T-helper 1 cell treated with Interleukin-12 subunit alpha and Interleukin-12 subunit beta and Interleukin-4 antibody, amounts not matched to agents 30 μg/mL and 1 μg/mL, for 36 hours (primary cell): ENCODE data around the gene LAMA2.
A peak's percentile ranks its signal among the peaks of the same experiment; 100 is the strongest.

Source experiments
- H3K27ac Mint-ChIP-seq: one replicate; pipeline ENCODE4 v1.8.0; 2021; ENCODE audit warnings: mild to moderate bottlenecking, mixed read lengths
- H3K27me3 Mint-ChIP-seq: one replicate; pipeline ENCODE4 v1.8.0; 2021; ENCODE audit warnings: low read depth, mixed read lengths
- H3K36me3 Mint-ChIP-seq: one replicate; pipeline ENCODE4 v1.8.0; 2021; ENCODE audit warnings: low read depth, mixed read lengths
- H3K4me1 Mint-ChIP-seq: one replicate; pipeline ENCODE4 v1.8.0; 2021; ENCODE audit warnings: low read depth, mixed read lengths
- H3K4me3 Mint-ChIP-seq: one replicate; pipeline ENCODE4 v1.8.0; 2021; ENCODE audit warnings: mild to moderate bottlenecking, moderate library complexity, mixed read lengths
- H3K9me3 Mint-ChIP-seq: one replicate; pipeline ENCODE4 v1.8.0; 2021; ENCODE audit warnings: mixed read lengths

The LAMA2 gene

GRCh38 chr6:129411092-129411491 is 528.2 kb downstream of the LAMA2 start:
- Mint-ChIP-seq H3K27me3 (no peaks in the 10 kb centered on the region), H3K36me3 (no peaks in the 10 kb centered on the region), H3K27ac (no peak overlapping the region), H3K4me3 (no peak overlapping the region), H3K9me3 (peaks cover 7% of the 10 kb centered on the region), H3K4me1 (no peaks in the 10 kb centered on the region)

- Mint-ChIP-seq H3K27me3 (no peaks in the 10 kb centered on the region), H3K9me3 (no peaks in the 10 kb centered on the region), H3K36me3 (no peaks in the 10 kb centered on the region), H3K4me3 (no peak overlapping the region), H3K4me1 (no peaks in the 10 kb centered on the region), H3K27ac (no peak overlapping the region)
These were observed 533.5 kb downstream of the LAMA2 start for GRCh38 chr6:129416337-129416990.

- Mint-ChIP-seq H3K4me3 (no peak overlapping the region), H3K27me3 (no peaks in the 10 kb centered on the region)
These were observed 534.6 kb downstream of the LAMA2 start for GRCh38 chr6:129417416-129418086.

GRCh38 chr6:129419324-129419723 is 536.4 kb downstream of the LAMA2 start:
- H3K4me3 Mint-ChIP-seq: no peak overlapping the region
- H3K36me3 Mint-ChIP-seq: no peaks in the 10 kb centered on the region
- H3K27me3 Mint-ChIP-seq: no peaks in the 10 kb centered on the region
- no peaks in the 10 kb centered on the region for H3K4me1 Mint-ChIP-seq
- H3K27ac Mint-ChIP-seq: no peak overlapping the region
- H3K9me3 Mint-ChIP-seq: no peaks in the 10 kb centered on the region

More at GRCh38 chr6:129417416-129418086, 534.6 kb downstream of the LAMA2 start:
- H3K9me3 Mint-ChIP-seq: no peaks in the 10 kb centered on the region
- no peaks in the 10 kb centered on the region for H3K4me1 Mint-ChIP-seq
- H3K27ac Mint-ChIP-seq: no peak overlapping the region
- no peaks in the 10 kb centered on the region for H3K36me3 Mint-ChIP-seq

- no peaks in the 10 kb centered on the region for H3K9me3 Mint-ChIP-seq
- no peaks in the 10 kb centered on the region for H3K27me3 Mint-ChIP-seq
- H3K4me3 Mint-ChIP-seq: no peak overlapping the region
- H3K36me3 Mint-ChIP-seq: no peaks in the 10 kb centered on the region
- no peak overlapping the region for H3K27ac Mint-ChIP-seq
- H3K4me1 Mint-ChIP-seq: no peaks in the 10 kb centered on the region
These were observed 543.4 kb downstream of the LAMA2 start for GRCh38 chr6:129426343-129426742.

- Mint-ChIP-seq H3K4me3 (no peak overlapping the region), H3K36me3 (no peaks in the 10 kb centered on the region), H3K4me1 (no peaks in the 10 kb centered on the region), H3K27me3 (peaks cover 6% of the 10 kb centered on the region), H3K27ac (no peak overlapping the region), H3K9me3 (no peaks in the 10 kb centered on the region)
These were observed 547.0 kb downstream of the LAMA2 start for GRCh38 chr6:129429956-129430355.

GRCh38 chr6:129432738-129433137 is 549.8 kb downstream of the LAMA2 start:
- Mint-ChIP-seq H3K36me3 (no peaks in the 10 kb centered on the region), H3K27ac (no peak overlapping the region), H3K27me3 (peaks cover 6% of the 10 kb centered on the region), H3K4me1 (no peaks in the 10 kb centered on the region), H3K4me3 (no peak overlapping the region), H3K9me3 (no peaks in the 10 kb centered on the region)

- no peaks in the 10 kb centered on the region for H3K9me3 Mint-ChIP-seq
- H3K4me3 Mint-ChIP-seq: no peak overlapping the region
- peaks cover 6% of the 10 kb centered on the region for H3K27me3 Mint-ChIP-seq
- no peak overlapping the region for H3K27ac Mint-ChIP-seq
- H3K36me3 Mint-ChIP-seq: no peaks in the 10 kb centered on the region
- H3K4me1 Mint-ChIP-seq: no peaks in the 10 kb centered on the region
These were observed 551.2 kb downstream of the LAMA2 start for GRCh38 chr6:129434091-129434490.

GRCh38 chr6:129440691-129441090 is 557.8 kb downstream of the LAMA2 start:
- H3K27ac Mint-ChIP-seq: no peak overlapping the region
- H3K4me3 Mint-ChIP-seq: no peak overlapping the region
- no peaks in the 10 kb centered on the region for H3K9me3 Mint-ChIP-seq
- H3K27me3 Mint-ChIP-seq: no peaks in the 10 kb centered on the region
- H3K36me3 Mint-ChIP-seq: no peaks in the 10 kb centered on the region
- peaks cover 12% of the 10 kb centered on the region for H3K4me1 Mint-ChIP-seq

- peaks cover 5% of the 10 kb centered on the region for H3K36me3 Mint-ChIP-seq
- peaks cover 3% of the 10 kb centered on the region for H3K9me3 Mint-ChIP-seq
- H3K27me3 Mint-ChIP-seq: no peaks in the 10 kb centered on the region
- no peak overlapping the region for H3K27ac Mint-ChIP-seq
- H3K4me3 Mint-ChIP-seq: no peak overlapping the region
- peaks cover 42% of the 10 kb centered on the region for H3K4me1 Mint-ChIP-seq
These were observed 561.7 kb downstream of the LAMA2 start for GRCh38 chr6:129444683-129445082.

- Mint-ChIP-seq H3K4me1 (peaks cover 50% of the 10 kb centered on the region), H3K9me3 (peaks cover 3% of the 10 kb centered on the region), H3K36me3 (peaks cover 10% of the 10 kb centered on the region), H3K27ac (peak overlapping the region; percentile 7), H3K27me3 (no peaks in the 10 kb centered on the region), H3K4me3 (no peak overlapping the region)
These were observed 563.6 kb downstream of the LAMA2 start for GRCh38 chr6:129446272-129447197.

GRCh38 chr6:129447198-129447565 is 564.2 kb downstream of the LAMA2 start:
- Mint-ChIP-seq H3K4me1 (peaks cover 50% of the 10 kb centered on the region), H3K27me3 (no peaks in the 10 kb centered on the region), H3K27ac (peak overlapping the region; percentile 28), H3K36me3 (peaks cover 10% of the 10 kb centered on the region), H3K4me3 (no peak overlapping the region), H3K9me3 (peaks cover 3% of the 10 kb centered on the region)

- peak overlapping the region; percentile 32 for H3K27ac Mint-ChIP-seq
- H3K4me3 Mint-ChIP-seq: no peak overlapping the region
- H3K9me3 Mint-ChIP-seq: peaks cover 3% of the 10 kb centered on the region
- H3K27me3 Mint-ChIP-seq: no peaks in the 10 kb centered on the region
- peaks cover 13% of the 10 kb centered on the region for H3K36me3 Mint-ChIP-seq
- H3K4me1 Mint-ChIP-seq: peaks cover 56% of the 10 kb centered on the region
These were observed 566.0 kb downstream of the LAMA2 start for GRCh38 chr6:129448965-129449364.

- Mint-ChIP-seq H3K4me3 (no peak overlapping the region), H3K27me3 (peaks cover 2% of the 10 kb centered on the region), H3K9me3 (peaks cover 3% of the 10 kb centered on the region), H3K36me3 (peaks cover 11% of the 10 kb centered on the region), H3K4me1 (peaks cover 46% of the 10 kb centered on the region), H3K27ac (no peak overlapping the region)
These were observed 568.2 kb downstream of the LAMA2 start for GRCh38 chr6:129451187-129451586.
